ENCODE data around the gene HS3ST2.

DNA sequence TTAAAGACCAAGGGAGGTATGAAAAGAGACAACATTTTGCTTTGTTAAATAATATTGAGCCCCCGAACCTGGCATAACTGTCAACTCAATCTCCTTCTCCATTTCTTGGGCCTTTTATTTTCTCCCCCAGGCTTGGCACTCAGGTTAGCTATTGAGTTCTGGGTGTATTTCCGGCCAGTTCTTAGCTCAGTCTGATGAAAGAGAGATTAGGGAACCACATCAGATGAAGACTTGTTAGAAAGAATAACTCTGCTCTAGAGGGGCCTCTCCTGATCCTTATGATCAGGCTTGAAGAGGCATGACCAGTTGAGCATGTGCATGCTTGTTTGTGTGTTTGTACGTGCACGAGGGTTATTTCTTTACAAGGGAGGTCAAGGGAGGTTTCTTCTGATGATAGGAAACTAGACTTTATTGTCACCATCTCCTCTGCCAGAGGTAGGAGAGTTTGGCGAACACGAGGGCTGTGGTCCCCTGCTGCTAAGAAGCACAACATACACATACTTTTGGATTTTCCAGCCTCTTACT is 29.2 kb upstream of the HS3ST2 start:
- TF ChIP-seq CTCF (IDR thresholded peaks at IDR 0.05) (no peak), POLR2AphosphoS5 (IDR thresholded peaks at IDR 0.05) (no peak)

Measured in breast epithelium (tissue), 3 donors.